NCI-H1105 treated with DMSO at 0.1 percent for 48 hours (cell line): ENCODE results near the gene SRD5A1.

Experiments used
- DNase-seq: peaks from one replicate; lab custom pipeline; 2025; lab: John Stamatoyannopoulos, UW

The SRD5A1 gene

DNA sequence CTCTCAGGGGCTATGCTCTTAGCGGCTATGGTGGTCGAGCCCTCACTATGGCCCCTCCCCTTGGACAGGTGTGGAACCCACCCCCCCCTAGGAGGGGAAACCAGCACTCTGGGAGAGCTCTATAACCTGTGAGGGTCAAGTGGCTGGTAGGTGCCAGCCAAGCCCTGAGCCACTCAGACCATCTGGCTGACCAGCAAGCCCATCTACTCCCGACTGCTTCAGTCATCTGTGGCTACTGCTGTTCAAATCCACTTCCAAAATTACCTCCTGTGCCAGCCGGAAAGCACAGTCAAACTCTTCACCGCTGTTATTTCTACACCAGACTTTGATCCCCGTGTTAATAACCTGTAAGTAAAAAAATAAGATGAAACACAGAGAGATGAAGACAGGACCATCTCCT lies 28.9 kb upstream of the SRD5A1 start:
- no peak for DNase-seq

- no peak for DNase-seq
Observed at GRCh38 chr5:6604946-6605345, 28.3 kb upstream of the SRD5A1 start.

DNA sequence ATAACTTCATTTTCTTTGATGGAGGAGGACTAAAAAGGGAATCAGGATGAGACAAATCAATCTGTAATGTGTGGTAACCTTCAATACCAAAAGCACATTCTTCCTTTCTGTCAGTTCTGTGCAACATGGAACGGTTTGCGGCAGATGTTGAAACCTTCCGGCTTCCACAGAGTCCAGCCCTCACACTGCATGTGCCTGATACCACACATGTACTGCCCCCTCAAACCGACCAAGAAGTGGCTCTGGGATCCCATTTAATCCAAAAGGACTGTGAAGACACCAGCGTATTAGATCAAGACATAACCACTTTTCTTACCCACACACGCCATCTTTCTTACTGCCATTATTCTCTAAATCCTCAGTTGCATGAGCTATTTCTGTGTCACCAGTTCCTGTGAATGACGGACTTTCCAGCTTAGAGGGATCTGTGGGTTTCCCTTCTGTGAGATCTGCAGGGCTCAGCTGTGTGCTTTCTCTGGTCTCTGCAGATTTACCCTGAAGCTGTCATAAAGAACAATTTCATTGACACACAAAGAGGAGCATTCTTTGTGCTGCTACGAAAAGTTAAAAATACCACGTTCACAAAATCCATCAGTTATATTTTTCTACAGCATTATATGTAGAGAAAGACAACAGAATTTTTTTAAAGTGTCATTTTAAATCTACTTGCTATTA lies 26.2 kb upstream of the SRD5A1 start:
- no peak for DNase-seq

DNA sequence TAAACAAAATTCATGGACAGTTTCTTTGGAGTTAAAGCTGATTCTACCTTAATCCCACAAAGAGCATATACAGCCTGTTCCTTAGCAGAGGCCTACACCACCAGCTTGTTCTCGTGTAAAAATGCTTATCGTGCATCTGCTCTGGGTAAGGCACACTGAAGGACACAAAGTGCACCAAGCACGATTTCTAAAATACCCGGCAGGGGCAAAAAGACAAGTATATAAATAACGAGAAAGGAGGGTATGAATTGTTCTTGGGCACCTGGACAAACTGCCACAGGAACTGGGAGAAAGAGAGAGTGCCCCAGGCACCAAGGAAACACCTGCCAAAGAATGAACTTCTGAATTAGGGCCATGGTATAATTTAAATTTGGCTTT lies 25.7 kb upstream of the SRD5A1 start:
- DNase-seq = no peak

- no peak for DNase-seq
Observed at GRCh38 chr5:6608016-6608415, 25.2 kb upstream of the SRD5A1 start.

DNA sequence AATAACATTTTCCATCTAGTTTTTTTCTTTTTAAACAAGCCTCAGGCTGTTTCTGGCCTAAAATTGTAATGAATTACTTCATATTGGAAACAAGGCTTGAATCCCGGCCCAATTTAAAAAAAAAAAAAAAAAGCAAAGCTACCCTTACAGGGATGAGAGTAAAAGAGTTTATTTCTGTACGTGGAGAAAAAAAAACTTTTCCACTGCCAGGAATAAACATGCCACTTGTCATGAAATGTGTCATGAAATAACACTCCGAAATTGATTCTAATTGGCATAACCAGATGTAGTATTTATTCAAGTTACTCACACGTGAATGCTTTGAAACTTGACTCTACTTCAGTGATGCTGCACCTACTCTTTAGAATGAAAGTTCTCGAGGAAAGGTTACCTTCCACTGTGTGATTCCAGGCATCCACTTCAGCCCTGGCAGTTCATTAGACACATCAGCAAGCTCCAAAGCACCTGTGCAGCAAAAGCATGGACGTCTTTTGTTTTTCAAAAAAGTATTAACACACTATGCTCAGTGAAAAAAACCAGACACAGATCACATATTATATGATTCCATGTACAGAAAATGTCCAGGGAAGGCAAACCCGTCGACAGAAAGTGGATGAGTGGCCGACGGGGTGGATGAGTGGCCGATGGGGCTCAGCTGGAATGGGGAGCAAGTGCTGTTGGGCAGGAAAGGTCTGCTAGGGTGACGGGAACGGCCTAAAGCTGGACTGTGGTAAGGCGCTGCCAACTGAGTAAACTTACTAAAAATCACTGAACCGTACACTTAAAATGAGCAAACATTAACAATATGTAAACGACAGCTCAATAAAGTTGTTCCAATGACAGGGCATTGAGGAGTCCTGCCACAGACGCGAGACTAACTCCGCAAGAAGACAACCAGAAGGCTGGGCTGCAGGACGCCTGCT lies 21.6 kb upstream of the SRD5A1 start:
- peak; percentile 82 for DNase-seq

- DNase-seq = no peak
Observed at GRCh38 chr5:6615034-6615815, 18.0 kb upstream of the SRD5A1 start.

DNA sequence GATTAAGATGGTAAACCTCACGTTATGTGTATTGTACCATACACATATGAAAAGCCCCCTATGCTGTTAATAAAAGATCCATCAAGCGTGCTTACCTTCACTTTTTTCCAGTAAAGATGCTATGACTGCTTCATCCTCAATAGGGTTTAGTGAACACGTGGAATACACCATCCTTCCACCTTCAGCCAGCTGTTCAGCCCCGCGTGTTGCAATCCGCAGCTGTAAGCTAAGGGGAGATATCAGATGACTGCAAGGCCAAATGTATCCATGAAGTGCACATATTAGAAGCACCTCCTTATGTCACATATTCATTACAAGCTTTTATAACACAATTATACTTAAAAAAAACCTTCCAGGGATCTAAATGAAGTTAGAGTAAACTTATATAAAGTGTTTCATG lies 16.6 kb upstream of the SRD5A1 start:
- no peak for DNase-seq

DNA sequence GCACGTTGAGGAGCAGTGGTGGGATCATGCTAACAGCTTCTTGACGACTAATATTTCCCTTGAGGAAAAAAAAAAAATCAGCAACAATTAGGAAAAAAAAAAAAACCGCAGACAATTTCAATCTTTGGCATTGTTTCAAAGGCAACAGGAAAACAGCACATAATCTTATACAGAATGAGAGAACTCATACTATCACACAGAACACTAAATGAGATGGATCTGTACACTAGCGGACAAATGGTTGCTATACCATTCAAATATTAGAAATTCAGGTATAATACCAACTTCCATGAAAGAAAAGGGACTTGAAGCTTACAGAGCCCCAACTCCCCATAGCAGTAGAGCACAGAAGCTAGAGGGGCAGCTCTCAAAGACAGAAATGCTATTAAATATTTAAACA lies 10.0 kb upstream of the SRD5A1 start:
- DNase-seq = no peak

- DNase-seq = no peak
Observed at GRCh38 chr5:6623941-6624340, 9.3 kb upstream of the SRD5A1 start.

- DNase-seq = no peak
Observed at GRCh38 chr5:6626508-6626907, 6.7 kb upstream of the SRD5A1 start.

DNA sequence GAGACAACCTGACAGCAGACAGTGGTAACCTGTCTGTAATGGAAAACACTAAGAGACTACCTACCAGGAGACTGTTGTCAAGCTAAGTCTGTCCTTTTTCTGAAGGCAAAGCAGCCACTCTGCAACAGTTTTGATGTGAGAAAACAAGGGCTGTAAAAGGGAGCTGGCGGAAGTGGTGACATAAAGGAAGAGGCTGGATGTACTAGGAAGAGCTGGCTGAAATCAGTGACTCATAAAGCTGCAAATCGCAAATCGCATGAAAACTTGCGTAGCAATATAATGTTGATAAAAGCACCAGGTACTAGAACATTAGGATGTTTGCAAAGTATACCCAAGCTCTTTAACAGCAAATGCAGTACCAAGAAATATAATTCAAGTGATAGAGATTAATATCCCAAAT lies 1.8 kb upstream of the SRD5A1 start:
- DNase-seq = no peak

DNA sequence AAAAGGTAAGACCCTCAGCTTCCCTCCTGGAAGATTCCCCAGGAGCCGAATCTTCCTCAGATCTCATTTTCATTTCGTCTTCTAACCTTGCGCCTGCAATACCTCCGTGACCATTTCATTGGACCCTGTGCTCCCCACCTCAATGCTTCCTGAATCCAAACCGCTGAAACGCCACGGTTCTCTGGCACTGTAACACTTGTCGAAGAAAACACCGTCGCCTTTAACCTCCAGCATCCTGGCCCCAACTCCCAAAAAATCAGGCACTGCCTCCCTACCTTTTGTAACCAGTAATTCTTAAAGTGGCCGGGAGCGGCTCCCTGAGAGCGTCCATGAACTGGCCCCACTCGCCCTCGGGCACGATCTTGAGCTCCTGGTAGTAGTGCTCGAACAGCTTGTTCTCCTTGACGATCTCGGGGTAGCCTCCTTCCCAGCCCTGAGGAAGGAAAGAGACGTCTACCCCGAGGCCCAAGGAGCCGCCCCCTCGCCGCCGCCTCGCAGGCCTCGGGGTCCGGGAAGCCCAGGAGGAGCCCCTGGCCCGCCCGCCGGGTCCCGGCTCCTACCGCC lies 834 bp upstream of the SRD5A1 start:
- DNase-seq = no peak

DNA sequence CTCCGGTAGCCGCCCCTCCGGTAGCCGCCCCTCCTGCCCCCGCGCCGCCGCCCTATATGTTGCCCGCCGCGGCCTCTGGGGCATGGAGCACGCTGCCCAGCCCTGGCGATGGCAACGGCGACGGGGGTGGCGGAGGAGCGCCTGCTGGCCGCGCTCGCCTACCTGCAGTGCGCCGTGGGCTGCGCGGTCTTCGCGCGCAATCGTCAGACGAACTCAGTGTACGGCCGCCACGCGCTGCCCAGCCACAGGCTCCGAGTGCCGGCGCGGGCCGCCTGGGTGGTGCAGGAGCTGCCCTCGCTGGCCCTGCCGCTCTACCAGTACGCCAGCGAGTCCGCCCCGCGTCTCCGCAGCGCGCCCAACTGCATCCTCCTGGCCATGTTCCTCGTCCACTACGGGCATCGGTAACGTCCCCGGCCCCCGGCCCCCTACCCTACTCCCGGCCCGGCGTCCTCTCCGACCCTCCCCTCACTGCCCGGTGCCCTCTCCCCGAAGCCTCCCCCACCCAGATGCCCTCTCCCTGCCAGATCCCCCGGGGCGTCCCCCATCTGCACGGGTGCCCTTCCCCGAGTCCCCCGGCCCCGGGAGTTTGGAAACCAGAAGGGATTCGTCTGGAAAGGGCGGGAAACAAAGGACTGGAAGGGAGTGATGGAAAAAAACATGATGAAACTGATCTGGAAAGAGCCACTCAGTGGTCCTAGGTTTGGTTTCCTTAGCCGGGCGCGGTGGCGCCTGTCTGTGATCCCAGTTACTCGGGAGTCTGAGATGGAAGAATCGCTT lies 417 bp downstream of the SRD5A1 start:
- no peak for DNase-seq

GRCh38 chr5:6634306-6634705 lies 1.1 kb downstream of the SRD5A1 start:
- peak; percentile 11 for DNase-seq

GRCh38 chr5:6634788-6635430 lies 1.7 kb downstream of the SRD5A1 start:
- no peak for DNase-seq

DNA sequence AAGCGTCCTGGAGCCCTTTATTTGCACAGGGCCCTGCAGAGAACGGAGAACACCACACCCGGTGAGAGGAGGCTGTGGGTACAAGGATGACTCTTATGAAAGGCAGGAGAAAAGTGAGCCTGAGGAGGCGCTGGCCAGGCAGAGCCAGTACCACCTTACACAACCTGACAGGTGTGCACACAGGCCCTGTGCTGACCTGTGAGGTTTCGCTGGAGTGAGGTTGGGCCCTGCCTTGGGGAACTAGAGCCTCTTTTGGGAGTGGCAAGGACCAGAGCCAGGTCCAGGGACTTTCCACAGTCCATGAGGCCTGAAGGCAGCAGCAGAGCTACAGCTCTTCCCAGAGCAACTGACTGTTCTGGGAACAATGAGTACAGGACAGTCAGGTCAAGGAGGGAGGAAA lies 3.1 kb downstream of the SRD5A1 start:
- DNase-seq = no peak

- DNase-seq = no peak
Observed at GRCh38 chr5:6637022-6637421, 3.8 kb downstream of the SRD5A1 start.

GRCh38 chr5:6637590-6637989 lies 4.3 kb downstream of the SRD5A1 start:
- DNase-seq = no peak

- no peak for DNase-seq
Observed at GRCh38 chr5:6638236-6638635, 5.0 kb downstream of the SRD5A1 start.

DNA sequence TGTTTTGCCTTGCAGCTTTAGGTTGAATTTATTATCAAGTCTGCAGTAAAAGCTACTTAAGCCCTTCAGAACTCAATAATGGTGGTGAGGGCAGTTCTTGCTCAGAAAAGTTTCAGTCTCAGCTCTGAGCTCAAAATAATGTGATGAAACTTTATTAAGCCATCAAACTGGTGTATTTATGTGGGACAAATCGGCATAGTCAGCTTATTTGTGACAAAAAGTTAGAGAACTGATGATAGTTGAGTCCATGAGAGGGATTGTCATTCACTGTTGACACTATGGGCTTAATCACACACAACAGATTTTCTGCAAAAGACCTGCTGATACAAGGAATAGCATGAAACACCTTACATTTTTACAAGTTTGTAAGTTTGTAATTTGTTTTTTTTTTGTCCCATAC lies 9.4 kb downstream of the SRD5A1 start:
- DNase-seq = no peak
